HepG2 (cell line): ENCODE measurements around the gene FTL. TPM values are rescaled to one million over a fixed set of nuclear protein-coding genes. Genes with fewer than 3 reads are reported as not detected.

Experiments
- BHLHE40 ChIP-seq: IDR thresholded peaks from 2 replicates; pipeline ENCODE4 v1.6.1; 2011; ENCODE audit warnings: low read length, improper control_type of control experiment
- BORCS8-MEF2B ChIP-seq: sonication (generic); formaldehyde crosslinking; IDR thresholded peaks from 2 replicates; pipeline ENCODE4 v1.8.0; 2022; ENCODE audit warnings: mild to moderate bottlenecking, missing genetic modification reagents
- DNMT3B ChIP-seq: conservative IDR thresholded peaks from 2 replicates; pipeline ENCODE4 v1.6.1; 2016; ENCODE audit warnings: missing biosample characterization, control low read depth
- GABPA ChIP-seq, 2 experiments: IDR thresholded peaks; 2 replicates each; pipeline ENCODE4 v1.6.1; 2011 to 2016; ENCODE audit warnings: low read depth in 2 of 2, low read length in 1 of 2, missing biosample characterization in 1 of 2, missing genetic modification characterization in 1 of 2
- KDM5A ChIP-seq: fragments of 200-600 bp; sonication (generic); IDR thresholded peaks from 2 replicates; pipeline ENCODE4 v1.7.0; 2018; ENCODE audit warnings: antibody characterized with exemption, mild to moderate bottlenecking, low read length, borderline replicate concordance
- MAFF ChIP-seq: IDR thresholded peaks from 2 replicates; pipeline ENCODE4 v1.6.1; 2011; ENCODE audit warnings: low read depth, low read length, improper control_type of control experiment
- NFE2 ChIP-seq: sonication (generic); formaldehyde crosslinking; IDR thresholded peaks from 2 replicates; pipeline ENCODE4 v1.4.0; 2020; ENCODE audit warnings: missing genetic modification reagents
- NR0B2 ChIP-seq: sonication (generic); formaldehyde crosslinking; IDR thresholded peaks from 2 replicates; pipeline ENCODE4 v1.4.0; 2020; ENCODE audit warnings: mild to moderate bottlenecking, missing genetic modification reagents
- POLR2AphosphoS5 ChIP-seq: IDR thresholded peaks from 2 replicates; pipeline ENCODE4 v1.6.1; 2012; ENCODE audit warnings: low read depth, low read length
- RAD51 ChIP-seq: fragments of 450-650 bp; IDR thresholded peaks from 2 replicates; pipeline ENCODE4 v1.6.1; 2016; ENCODE audit warnings: borderline replicate concordance
- RELA ChIP-seq: sonication (generic); formaldehyde crosslinking; IDR thresholded peaks from 2 replicates; pipeline ENCODE4 v1.4.0; 2020; ENCODE audit warnings: missing genetic modification reagents
- SMAD1 ChIP-seq: sonication (generic); formaldehyde crosslinking; IDR thresholded peaks from 2 replicates; pipeline ENCODE4 v1.4.0; 2020; ENCODE audit warnings: missing genetic modification reagents, low read depth, mild to moderate bottlenecking, borderline replicate concordance
- TFAP4 ChIP-seq: sonication (generic); IDR thresholded peaks from 2 replicates; pipeline ENCODE4 v1.6.1; 2016; ENCODE audit warnings: low read depth, borderline replicate concordance
- ZBTB1 ChIP-seq: sonication (generic); formaldehyde crosslinking; IDR thresholded peaks from 2 replicates; pipeline ENCODE4 v1.4.0; 2020; ENCODE audit warnings: missing genetic modification reagents, borderline replicate concordance
- ZNF253 ChIP-seq: sonication (generic); formaldehyde crosslinking; IDR thresholded peaks from 2 replicates; pipeline ENCODE4 v1.8.0; 2022; ENCODE audit warnings: mild to moderate bottlenecking, missing genetic modification reagents, borderline replicate concordance
- ZNF275 ChIP-seq: sonication (generic); formaldehyde crosslinking; IDR thresholded peaks from 2 replicates; pipeline ENCODE4 v1.8.0; 2022; ENCODE audit warnings: missing genetic modification reagents, mild to moderate bottlenecking, inconsistent platforms, borderline replicate concordance
- ZNF280D ChIP-seq: sonication (generic); formaldehyde crosslinking; IDR thresholded peaks from 2 replicates; pipeline ENCODE4 v1.5.1; 2020; ENCODE audit warnings: mild to moderate bottlenecking, missing genetic modification reagents
- ZNF331 ChIP-seq: sonication (generic); formaldehyde crosslinking; IDR thresholded peaks from 2 replicates; pipeline ENCODE4 v1.4.0; 2020; ENCODE audit warnings: missing genetic modification reagents
- ZNF362 ChIP-seq: sonication (generic); formaldehyde crosslinking; IDR thresholded peaks from 2 replicates; pipeline ENCODE4 v1.4.0; 2020; ENCODE audit warnings: missing genetic modification reagents, mild to moderate bottlenecking, borderline replicate concordance
- ZNF713 ChIP-seq: sonication (generic); formaldehyde crosslinking; IDR thresholded peaks from 2 replicates; pipeline ENCODE4 v1.4.0; 2020; ENCODE audit warnings: mild to moderate bottlenecking, missing genetic modification reagents
- ZSCAN5A ChIP-seq: sonication (generic); formaldehyde crosslinking; IDR thresholded peaks from 2 replicates; pipeline ENCODE4 v1.8.0; 2022; ENCODE audit warnings: mild to moderate bottlenecking, missing genetic modification reagents, borderline replicate concordance
- polyA plus RNA-seq, 8 experiments: library from polyadenylated mRNA; depleted of rRNA in 3 of 8; stranded (reverse) in 7 of 8; unstranded in 1 of 8; fragments of >200 nt; fragmentation: Illumina TruSeq in 4 of 8; extraction: Trizol in 4 of 8; gene quantifications; 2 replicates each; pipeline versions ENCODE4 v1.2.1 to v1.2.3, GENCODE V29; 2011 to 2016; ENCODE audit warnings: low read depth in 4 of 8, missing spikeins in 1 of 8, mixed read lengths in 1 of 8; ENCODE audit not compliant: insufficient read depth in 1 of 8
- total RNA-seq, 5 experiments: library from RNA; depleted of rRNA; stranded (reverse); fragments of >200 nt; fragmentation: Illumina TruSeq; extraction: Trizol; gene quantifications; 2 replicates each; pipeline ENCODE4 v1.2.3, GENCODE V29; 2016; ENCODE audit warnings: low read depth in 1 of 5

Gene FTL
- total and polyA plus RNA-seq, 2 of the 13 experiments (the other 11 are each of a cell fraction or from before 2014, with no cell fraction given): 2,721 to 8,800 TPM

- TF ChIP-seq NR0B2 (CRISPR knock-in tag): peak; percentile 56; the same call in 1 of the 2 replicates
- no peak; the same call in 1 of the 2 replicates for TF ChIP-seq ZSCAN5A (CRISPR knock-in tag)
- no peak for TF ChIP-seq ZNF713 (CRISPR knock-in tag)
- 0 out of 2 replicates have a peak, but pooled peaks have one; percentile 48 for TF ChIP-seq ZNF280D (CRISPR knock-in tag)
- TF ChIP-seq BORCS8-MEF2B (CRISPR knock-in tag): peak; percentile 66
- TF ChIP-seq TFAP4: peak; percentile 40; the same call in 1 of the 2 replicates
- TF ChIP-seq ZNF253 (CRISPR knock-in tag): no peak
- peak; percentile 70 for TF ChIP-seq KDM5A
- TF ChIP-seq RAD51: peak; percentile 100
- no peak for TF ChIP-seq ZNF362 (CRISPR knock-in tag)
- no peak for TF ChIP-seq ZBTB1 (CRISPR knock-in tag)
- TF ChIP-seq ZNF275 (CRISPR knock-in tag): peak; percentile 60; the same call in 1 of the 2 replicates
- TF ChIP-seq GABPA (IDR thresholded peaks at IDR 0.05; ENCODE audit: low read depth, low read length): no peak
- peak; percentile 48 for TF ChIP-seq GABPA (CRISPR knock-in tag; IDR thresholded peaks at IDR 0.05; ENCODE audit: low read depth)
- peak; percentile 33; the same call in 1 of the 2 replicates for TF ChIP-seq RELA (CRISPR knock-in tag)
- peak; percentile 65; the same call in 1 of the 2 replicates for TF ChIP-seq SMAD1
- peak; percentile 100 for TF ChIP-seq BHLHE40
- TF ChIP-seq MAFF: no peak
- TF ChIP-seq DNMT3B: no peak
- TF ChIP-seq ZNF331 (CRISPR knock-in tag): peak; percentile 15; the same call in 1 of the 2 replicates
- TF ChIP-seq NFE2 (CRISPR knock-in tag): no peak
- TF ChIP-seq POLR2AphosphoS5: peak; percentile 47; the same call in 1 of the 2 replicates
Observed at GRCh38 chr19:48954595-48955307, 10.4 kb upstream of the FTL start, which contains the start of gene BAX (continued).
